Activated naive CD8-positive, alpha-beta T cell (primary cell): ENCODE data around the gene AQP6.

Experiments used
- H3K27ac Mint-ChIP-seq: one replicate; pipeline ENCODE4 v1.8.0; 2021; ENCODE audit warnings: mixed read lengths
- H3K27me3 Mint-ChIP-seq: one replicate; pipeline ENCODE4 v1.8.0; 2021; ENCODE audit warnings: mixed read lengths
- H3K36me3 Mint-ChIP-seq: one replicate; pipeline ENCODE4 v1.8.0; 2021; ENCODE audit warnings: mixed read lengths
- H3K4me1 Mint-ChIP-seq: one replicate; pipeline ENCODE4 v1.8.0; 2021; ENCODE audit warnings: low read depth, mixed read lengths
- H3K4me3 Mint-ChIP-seq: one replicate; pipeline ENCODE4 v1.8.0; 2021; ENCODE audit warnings: mild to moderate bottlenecking, mixed read lengths
- H3K9me3 Mint-ChIP-seq: one replicate; pipeline ENCODE4 v1.8.0; 2021; ENCODE audit warnings: low read depth, mixed read lengths

The AQP6 gene

GRCh38 chr12:49937639-49938300, 35.0 kb upstream of the AQP6 start:
- Mint-ChIP-seq H3K4me3 (no peak overlapping the region), H3K4me1 (no peaks in the 10 kb centered on the region), H3K9me3 (no peaks in the 10 kb centered on the region), H3K36me3 (no peaks in the 10 kb centered on the region), H3K27ac (no peak overlapping the region), H3K27me3 (no peaks in the 10 kb centered on the region)

GRCh38 chr12:49939307-49939706, 33.4 kb upstream of the AQP6 start:
- no peak overlapping the region for H3K4me3 Mint-ChIP-seq
- no peaks in the 10 kb centered on the region for H3K36me3 Mint-ChIP-seq

GRCh38 chr12:49939707-49940106, 33.0 kb upstream of the AQP6 start:
- no peak overlapping the region for H3K4me3 Mint-ChIP-seq
- H3K36me3 Mint-ChIP-seq, result no peaks in the 10 kb centered on the region
- no peaks in the 10 kb centered on the region for H3K27me3 Mint-ChIP-seq
- H3K27ac Mint-ChIP-seq, result no peak overlapping the region
- no peaks in the 10 kb centered on the region for H3K9me3 Mint-ChIP-seq
- peaks cover 4% of the 10 kb centered on the region for H3K4me1 Mint-ChIP-seq

More at GRCh38 chr12:49939307-49939706, 33.4 kb upstream of the AQP6 start:
- no peak overlapping the region for H3K27ac Mint-ChIP-seq
- peaks cover under 1% of the 10 kb centered on the region for H3K4me1 Mint-ChIP-seq
- H3K9me3 Mint-ChIP-seq, result no peaks in the 10 kb centered on the region
- H3K27me3 Mint-ChIP-seq, result no peaks in the 10 kb centered on the region

GRCh38 chr12:49941556-49942511, 30.9 kb upstream of the AQP6 start:
- no peak overlapping the region for H3K27ac Mint-ChIP-seq
- peaks cover 18% of the 10 kb centered on the region for H3K4me1 Mint-ChIP-seq
- no peaks in the 10 kb centered on the region for H3K9me3 Mint-ChIP-seq
- no peaks in the 10 kb centered on the region for H3K27me3 Mint-ChIP-seq
- H3K4me3 Mint-ChIP-seq, result no peak overlapping the region
- H3K36me3 Mint-ChIP-seq, result no peaks in the 10 kb centered on the region

- no peaks in the 10 kb centered on the region for H3K9me3 Mint-ChIP-seq
- peaks cover 18% of the 10 kb centered on the region for H3K4me1 Mint-ChIP-seq
- H3K27me3 Mint-ChIP-seq, result no peaks in the 10 kb centered on the region
- no peak overlapping the region for H3K4me3 Mint-ChIP-seq
- H3K27ac Mint-ChIP-seq, result no peak overlapping the region
- H3K36me3 Mint-ChIP-seq, result no peaks in the 10 kb centered on the region
These were observed 30.2 kb upstream of the AQP6 start for GRCh38 chr12:49942512-49942893.

GRCh38 chr12:49942921-49943624, 29.7 kb upstream of the AQP6 start:
- no peaks in the 10 kb centered on the region for H3K27me3 Mint-ChIP-seq
- no peaks in the 10 kb centered on the region for H3K36me3 Mint-ChIP-seq
- H3K4me3 Mint-ChIP-seq, result no peak overlapping the region
- H3K27ac Mint-ChIP-seq, result no peak overlapping the region
- peaks cover 18% of the 10 kb centered on the region for H3K4me1 Mint-ChIP-seq
- no peaks in the 10 kb centered on the region for H3K9me3 Mint-ChIP-seq

- H3K4me3 Mint-ChIP-seq, result no peak overlapping the region
- peaks cover 18% of the 10 kb centered on the region for H3K4me1 Mint-ChIP-seq
- H3K27ac Mint-ChIP-seq, result no peak overlapping the region
- no peaks in the 10 kb centered on the region for H3K27me3 Mint-ChIP-seq
- H3K36me3 Mint-ChIP-seq, result no peaks in the 10 kb centered on the region
- H3K9me3 Mint-ChIP-seq, result no peaks in the 10 kb centered on the region
These were observed 29.2 kb upstream of the AQP6 start for GRCh38 chr12:49943625-49943960.

- Mint-ChIP-seq H3K4me3 (no peak overlapping the region), H3K4me1 (peaks cover 18% of the 10 kb centered on the region), H3K27me3 (no peaks in the 10 kb centered on the region), H3K36me3 (no peaks in the 10 kb centered on the region), H3K27ac (peak overlapping the region; percentile 50), H3K9me3 (no peaks in the 10 kb centered on the region)
These were observed 28.7 kb upstream of the AQP6 start for GRCh38 chr12:49944046-49944445.

- peaks cover 18% of the 10 kb centered on the region for H3K4me1 Mint-ChIP-seq
- H3K4me3 Mint-ChIP-seq, result peak overlapping the region; percentile 81
- no peaks in the 10 kb centered on the region for H3K36me3 Mint-ChIP-seq
- H3K27ac Mint-ChIP-seq, result peak overlapping the region; percentile 88
- H3K9me3 Mint-ChIP-seq, result no peaks in the 10 kb centered on the region
- H3K27me3 Mint-ChIP-seq, result peaks cover under 1% of the 10 kb centered on the region
These were observed 28.0 kb upstream of the AQP6 start for GRCh38 chr12:49944718-49945117.

- peak overlapping the region; percentile 81 for H3K4me3 Mint-ChIP-seq
- peaks cover 2% of the 10 kb centered on the region for H3K27me3 Mint-ChIP-seq
- peak overlapping the region; percentile 88 for H3K27ac Mint-ChIP-seq
- no peaks in the 10 kb centered on the region for H3K9me3 Mint-ChIP-seq
- no peaks in the 10 kb centered on the region for H3K36me3 Mint-ChIP-seq
- H3K4me1 Mint-ChIP-seq, result peaks cover 18% of the 10 kb centered on the region
These were observed 27.2 kb upstream of the AQP6 start for GRCh38 chr12:49945394-49946080.

GRCh38 chr12:49946086-49946485, 26.7 kb upstream of the AQP6 start:
- peak overlapping the region; percentile 81 for H3K4me3 Mint-ChIP-seq
- peak overlapping the region; percentile 88 for H3K27ac Mint-ChIP-seq

GRCh38 chr12:49946497-49946896, 26.2 kb upstream of the AQP6 start:
- Mint-ChIP-seq H3K9me3 (no peaks in the 10 kb centered on the region), H3K4me1 (peaks cover 18% of the 10 kb centered on the region), H3K4me3 (no peak overlapping the region), H3K36me3 (no peaks in the 10 kb centered on the region), H3K27ac (no peak overlapping the region), H3K27me3 (peaks cover 2% of the 10 kb centered on the region)

More at GRCh38 chr12:49946086-49946485, 26.7 kb upstream of the AQP6 start:
- Mint-ChIP-seq H3K4me1 (peaks cover 18% of the 10 kb centered on the region), H3K27me3 (peaks cover 2% of the 10 kb centered on the region), H3K9me3 (no peaks in the 10 kb centered on the region), H3K36me3 (no peaks in the 10 kb centered on the region)

GRCh38 chr12:49947593-49948226, 25.0 kb upstream of the AQP6 start:
- Mint-ChIP-seq H3K27ac (no peak overlapping the region), H3K9me3 (no peaks in the 10 kb centered on the region), H3K4me3 (no peak overlapping the region), H3K27me3 (peaks cover 2% of the 10 kb centered on the region), H3K36me3 (no peaks in the 10 kb centered on the region), H3K4me1 (peaks cover 18% of the 10 kb centered on the region)
